ENCODE results near the gene ZNF470.

DNA sequence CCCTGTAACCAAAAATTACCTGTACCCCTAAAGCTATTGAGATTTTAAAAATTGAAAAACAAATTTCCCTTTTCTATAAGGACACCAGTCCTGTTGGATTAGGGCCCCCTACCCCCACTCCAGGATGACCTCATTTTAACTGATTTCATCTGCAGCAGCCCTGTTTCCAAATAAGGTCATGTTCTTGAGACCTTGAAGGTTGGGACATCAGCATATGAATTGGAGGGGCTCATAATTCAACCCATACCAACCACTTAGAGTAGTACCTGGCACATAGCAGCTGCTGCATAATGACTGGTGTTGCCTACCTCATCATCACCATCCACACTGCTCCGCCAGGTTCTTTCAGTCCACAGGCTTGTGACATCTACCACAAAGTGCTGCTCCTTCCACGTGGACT lies 45.5 kb downstream of the ZNF470 start:
- TF ChIP-seq POLR2AphosphoS5 (IDR thresholded peaks at IDR 0.05) (no peak), EP300 (IDR thresholded peaks at IDR 0.05) (no peak), CTCF (IDR thresholded peaks at IDR 0.05) (no peak), POLR2A (IDR thresholded peaks at IDR 0.05) (no peak)
